ENCODE measurements around the gene MRM3.
"Not testable (repeated sequence)": the region's sequence is repeated elsewhere in the genome, so short reads cannot be mapped to it uniquely, and the experiment has no call there.

MRM3 gene

GRCh38 chr17:759964-760363 lies 22.2 kb upstream of the MRM3 start:
- Histone ChIP-seq H3K4me3 (ENCODE audit: low read length) (no peak overlapping the region), H3K4me1 (ENCODE audit: control insufficient read depth, low read depth, low read length) (no peaks in the 10 kb centered on the region), H3K27me3 (ENCODE audit: control insufficient read depth, insufficient read depth, low read length) (no peaks in the 10 kb centered on the region), H3K27ac (ENCODE audit: low read length) (no peak overlapping the region), H3K36me3 (ENCODE audit: control insufficient read depth, low read depth, low read length) (peaks cover 34% of the 10 kb centered on the region), H3K9me3 (ENCODE audit: control insufficient read depth, low read depth, low read length) (no peaks in the 10 kb centered on the region), H3K9ac (ENCODE audit: low read length) (no peak overlapping the region)

DNA sequence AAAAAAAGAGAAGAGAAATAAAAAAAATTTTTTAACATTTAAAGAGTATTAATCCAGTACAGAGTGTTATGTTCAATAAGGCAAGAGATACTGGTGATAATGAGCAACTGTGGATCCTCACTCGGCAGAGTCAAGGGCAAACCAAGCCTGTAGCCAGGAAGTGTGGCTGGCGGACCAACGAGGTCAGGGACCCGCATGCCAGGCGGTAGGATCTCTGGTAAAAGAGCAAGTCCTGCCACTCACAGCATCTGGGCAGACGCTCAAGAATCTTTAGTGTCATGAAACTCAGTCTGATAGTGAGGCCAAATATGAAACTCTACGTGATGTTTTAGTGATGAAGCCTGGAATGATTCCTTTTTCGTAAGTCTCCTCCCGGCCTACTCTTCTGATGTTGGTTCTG lies 21.8 kb upstream of the MRM3 start:
- H3K27me3 ChIP-seq (ENCODE audit: control insufficient read depth, insufficient read depth, low read length): no peaks in the 10 kb centered on the region
- no peak overlapping the region for H3K4me3 ChIP-seq (ENCODE audit: low read length)
- H3K9ac ChIP-seq (ENCODE audit: low read length): no peak overlapping the region
- H3K4me1 ChIP-seq (ENCODE audit: control insufficient read depth, low read depth, low read length): no peaks in the 10 kb centered on the region
- H3K27ac ChIP-seq (ENCODE audit: low read length): no peak overlapping the region
- H3K9me3 ChIP-seq (ENCODE audit: control insufficient read depth, low read depth, low read length): no peaks in the 10 kb centered on the region
- H3K36me3 ChIP-seq (ENCODE audit: control insufficient read depth, low read depth, low read length): peaks cover 38% of the 10 kb centered on the region

DNA sequence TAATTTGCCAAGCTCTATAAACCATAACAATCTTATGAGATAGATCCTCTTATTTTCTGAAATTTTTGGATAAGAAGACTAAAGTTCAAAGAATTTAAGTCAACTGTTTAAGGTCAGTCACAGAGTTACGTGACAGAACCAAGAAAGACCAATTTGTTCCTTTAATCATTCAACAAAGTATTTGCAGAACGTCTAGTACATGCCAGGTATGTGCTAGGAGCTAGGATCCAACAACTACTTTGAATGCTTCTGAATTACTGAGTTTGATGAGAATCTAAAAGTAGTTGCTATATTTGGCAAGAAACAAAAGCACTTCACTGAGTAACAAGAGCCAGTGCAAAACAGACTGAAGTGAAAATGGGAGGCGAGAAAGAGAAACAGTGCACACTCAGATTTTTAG lies 15.1 kb upstream of the MRM3 start:
- H3K36me3 ChIP-seq (ENCODE audit: control insufficient read depth, low read depth, low read length): peaks cover 56% of the 10 kb centered on the region
- no peaks in the 10 kb centered on the region for H3K9me3 ChIP-seq (ENCODE audit: control insufficient read depth, low read depth, low read length)
- H3K27ac ChIP-seq (ENCODE audit: low read length): no peak overlapping the region
- H3K4me3 ChIP-seq (ENCODE audit: low read length): no peak overlapping the region
- no peaks in the 10 kb centered on the region for H3K27me3 ChIP-seq (ENCODE audit: control insufficient read depth, insufficient read depth, low read length)
- H3K4me1 ChIP-seq (ENCODE audit: control insufficient read depth, low read depth, low read length): no peaks in the 10 kb centered on the region
- no peak overlapping the region for H3K9ac ChIP-seq (ENCODE audit: low read length)

DNA sequence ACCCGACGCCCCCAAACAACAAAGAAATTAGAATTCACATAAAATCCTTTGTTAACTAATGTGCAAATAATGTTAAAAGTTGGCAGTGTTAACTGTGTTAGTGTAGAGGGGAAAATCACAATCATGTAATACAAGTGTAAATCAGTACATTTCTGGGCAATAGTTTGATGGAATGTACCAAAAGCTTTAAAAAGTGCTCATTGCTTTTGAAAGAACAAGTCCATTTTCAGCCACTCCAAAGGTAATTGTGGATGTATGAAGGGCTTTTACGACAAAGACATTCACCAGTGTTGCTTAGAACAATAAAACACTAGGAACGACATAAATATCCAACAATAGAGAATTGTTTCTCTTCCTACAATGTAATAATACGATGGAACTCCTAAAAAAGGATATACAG lies 9.1 kb upstream of the MRM3 start:
- Histone ChIP-seq H3K36me3 (ENCODE audit: control insufficient read depth, low read depth, low read length) (peaks cover 78% of the 10 kb centered on the region), H3K27me3 (ENCODE audit: control insufficient read depth, insufficient read depth, low read length) (no peaks in the 10 kb centered on the region), H3K4me1 (ENCODE audit: control insufficient read depth, low read depth, low read length) (no peaks in the 10 kb centered on the region), H3K4me3 (ENCODE audit: low read length) (no peak overlapping the region), H3K27ac (ENCODE audit: low read length) (no peak overlapping the region), H3K9me3 (ENCODE audit: control insufficient read depth, low read depth, low read length) (no peaks in the 10 kb centered on the region), H3K9ac (ENCODE audit: low read length) (no peak overlapping the region)

GRCh38 chr17:773467-774312 lies 8.5 kb upstream of the MRM3 start:
- Histone ChIP-seq H3K36me3 (ENCODE audit: control insufficient read depth, low read depth, low read length) (peaks cover 85% of the 10 kb centered on the region), H3K27me3 (ENCODE audit: control insufficient read depth, insufficient read depth, low read length) (no peaks in the 10 kb centered on the region), H3K9ac (ENCODE audit: low read length) (no peak overlapping the region), H3K27ac (ENCODE audit: low read length) (no peak overlapping the region), H3K9me3 (ENCODE audit: control insufficient read depth, low read depth, low read length) (no peaks in the 10 kb centered on the region), H3K4me3 (ENCODE audit: low read length) (no peak overlapping the region), H3K4me1 (ENCODE audit: control insufficient read depth, low read depth, low read length) (no peaks in the 10 kb centered on the region)

DNA sequence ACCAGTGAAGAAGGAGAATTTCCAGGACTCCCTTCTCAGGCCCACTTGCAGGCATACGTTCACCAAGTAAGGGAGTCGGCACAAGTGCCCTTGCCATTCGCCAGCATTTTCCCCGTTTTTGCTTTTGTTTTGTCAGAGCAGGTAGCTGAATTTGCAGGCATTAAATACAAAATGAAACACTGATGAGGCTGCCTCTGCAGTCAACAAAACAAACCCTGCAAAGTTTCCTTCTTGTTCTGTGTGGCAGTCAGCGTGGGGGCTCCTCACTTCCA lies 7.9 kb upstream of the MRM3 start:
- peaks cover 82% of the 10 kb centered on the region for H3K36me3 ChIP-seq (ENCODE audit: control insufficient read depth, low read depth, low read length)
- H3K9ac ChIP-seq (ENCODE audit: low read length): no peak overlapping the region
- no peaks in the 10 kb centered on the region for H3K9me3 ChIP-seq (ENCODE audit: control insufficient read depth, low read depth, low read length)
- H3K27me3 ChIP-seq (ENCODE audit: control insufficient read depth, insufficient read depth, low read length): no peaks in the 10 kb centered on the region
- no peak overlapping the region for H3K4me3 ChIP-seq (ENCODE audit: low read length)
- H3K27ac ChIP-seq (ENCODE audit: low read length): no peak overlapping the region
- no peaks in the 10 kb centered on the region for H3K4me1 ChIP-seq (ENCODE audit: control insufficient read depth, low read depth, low read length)

DNA sequence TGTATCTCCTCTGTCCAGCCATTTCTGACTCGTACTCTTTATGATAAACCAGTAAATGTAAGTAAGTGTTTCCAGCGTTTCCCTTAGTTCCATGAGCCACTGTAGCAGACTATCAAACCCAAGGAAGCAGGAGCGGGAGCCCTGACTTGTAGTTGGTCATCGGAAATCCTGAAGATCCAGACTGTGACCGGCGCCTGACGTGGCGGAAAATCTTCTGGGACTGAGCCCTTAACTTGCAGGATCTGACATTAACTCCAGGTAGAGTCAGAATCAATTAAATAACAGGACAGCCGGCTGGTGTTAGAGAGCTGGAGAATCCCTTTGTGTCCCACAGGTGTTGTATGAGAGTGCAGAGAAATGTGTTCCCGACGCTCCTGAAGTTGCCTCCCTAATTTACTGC lies 4.1 kb upstream of the MRM3 start:
- no peak overlapping the region for H3K27ac ChIP-seq (ENCODE audit: low read length)
- no peaks in the 10 kb centered on the region for H3K4me1 ChIP-seq (ENCODE audit: control insufficient read depth, low read depth, low read length)
- H3K27me3 ChIP-seq (ENCODE audit: control insufficient read depth, insufficient read depth, low read length): no peaks in the 10 kb centered on the region
- H3K9me3 ChIP-seq (ENCODE audit: control insufficient read depth, low read depth, low read length): no peaks in the 10 kb centered on the region
- no peak overlapping the region for H3K9ac ChIP-seq (ENCODE audit: low read length)
- H3K4me3 ChIP-seq (ENCODE audit: low read length): no peak overlapping the region
- peaks cover 54% of the 10 kb centered on the region for H3K36me3 ChIP-seq (ENCODE audit: control insufficient read depth, low read depth, low read length)

- Histone ChIP-seq H3K27me3 (ENCODE audit: control insufficient read depth, insufficient read depth, low read length) (no peaks in the 10 kb centered on the region), H3K9ac (ENCODE audit: low read length) (no peak overlapping the region), H3K27ac (ENCODE audit: low read length) (no peak overlapping the region), H3K9me3 (ENCODE audit: control insufficient read depth, low read depth, low read length) (no peaks in the 10 kb centered on the region), H3K36me3 (ENCODE audit: control insufficient read depth, low read depth, low read length) (peaks cover 25% of the 10 kb centered on the region), H3K4me3 (ENCODE audit: low read length) (no peak overlapping the region), H3K4me1 (ENCODE audit: control insufficient read depth, low read depth, low read length) (no peaks in the 10 kb centered on the region)
Observed at GRCh38 chr17:784143-784542, 2.0 kb downstream of the MRM3 start.

- H3K9me3 ChIP-seq (ENCODE audit: control insufficient read depth, low read depth, low read length); H3K27ac ChIP-seq (ENCODE audit: low read length); H3K27me3 ChIP-seq (ENCODE audit: control insufficient read depth, insufficient read depth, low read length); H3K9ac ChIP-seq (ENCODE audit: low read length); H3K4me3 ChIP-seq (ENCODE audit: low read length); H3K4me1 ChIP-seq (ENCODE audit: control insufficient read depth, low read depth, low read length): not testable (repeated sequence)
- H3K36me3 ChIP-seq (ENCODE audit: control insufficient read depth, low read depth, low read length): peaks cover 29% of the 10 kb centered on the region
Observed at GRCh38 chr17:785901-786300, 3.7 kb downstream of the MRM3 start.

GRCh38 chr17:787641-788221 lies 5.6 kb downstream of the MRM3 start:
- H3K4me1 ChIP-seq (ENCODE audit: control insufficient read depth, low read depth, low read length): no peaks in the 10 kb centered on the region
- no peak overlapping the region for H3K27ac ChIP-seq (ENCODE audit: low read length)
- H3K4me3 ChIP-seq (ENCODE audit: low read length): no peak overlapping the region
- H3K9ac ChIP-seq (ENCODE audit: low read length): no peak overlapping the region
- H3K27me3 ChIP-seq (ENCODE audit: control insufficient read depth, insufficient read depth, low read length): no peaks in the 10 kb centered on the region
- H3K9me3 ChIP-seq (ENCODE audit: control insufficient read depth, low read depth, low read length): no peaks in the 10 kb centered on the region
- H3K36me3 ChIP-seq (ENCODE audit: control insufficient read depth, low read depth, low read length): peaks cover 35% of the 10 kb centered on the region

GRCh38 chr17:788551-788950 lies 6.4 kb downstream of the MRM3 start:
- H3K27ac ChIP-seq (ENCODE audit: low read length): no peak overlapping the region
- no peak overlapping the region for H3K9ac ChIP-seq (ENCODE audit: low read length)
- no peaks in the 10 kb centered on the region for H3K27me3 ChIP-seq (ENCODE audit: control insufficient read depth, insufficient read depth, low read length)
- H3K4me3 ChIP-seq (ENCODE audit: low read length): no peak overlapping the region
- H3K4me1 ChIP-seq (ENCODE audit: control insufficient read depth, low read depth, low read length): no peaks in the 10 kb centered on the region
- no peaks in the 10 kb centered on the region for H3K9me3 ChIP-seq (ENCODE audit: control insufficient read depth, low read depth, low read length)
- peaks cover 35% of the 10 kb centered on the region for H3K36me3 ChIP-seq (ENCODE audit: control insufficient read depth, low read depth, low read length)

DNA sequence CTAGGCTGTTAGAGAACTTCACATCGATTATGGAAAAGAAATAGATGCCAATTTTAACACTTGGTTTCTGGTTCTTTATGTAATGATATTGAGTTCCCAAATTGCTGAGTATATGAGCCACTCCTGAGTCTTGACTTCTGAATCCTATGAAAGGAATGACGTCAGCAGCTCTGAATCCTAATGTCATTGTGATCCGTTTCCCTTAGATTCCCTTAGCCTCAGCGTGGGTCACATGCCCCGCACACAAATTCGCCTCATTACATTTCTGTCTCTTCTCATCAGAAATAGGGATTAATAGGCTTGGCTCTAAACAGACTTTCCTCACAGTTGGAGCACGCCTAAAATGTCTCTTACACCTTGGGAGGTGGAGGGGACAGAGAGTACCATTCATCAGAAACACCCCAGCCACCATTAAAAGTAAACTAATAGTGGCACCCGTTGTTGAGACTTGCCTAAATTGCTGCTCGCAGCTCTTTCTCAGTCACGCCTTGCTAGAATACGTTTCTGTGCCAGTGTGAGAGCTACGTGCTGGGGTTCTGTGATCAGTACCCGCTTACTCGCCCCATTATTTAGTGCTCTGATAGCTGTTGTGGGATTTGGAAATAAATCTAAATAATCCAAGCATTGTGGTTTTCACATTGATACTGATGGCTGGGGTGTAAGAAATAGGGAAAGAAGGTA lies 7.1 kb downstream of the MRM3 start:
- Histone ChIP-seq H3K27ac (ENCODE audit: low read length) (no peak overlapping the region), H3K27me3 (ENCODE audit: control insufficient read depth, insufficient read depth, low read length) (no peaks in the 10 kb centered on the region), H3K36me3 (ENCODE audit: control insufficient read depth, low read depth, low read length) (peaks cover 31% of the 10 kb centered on the region), H3K4me1 (ENCODE audit: control insufficient read depth, low read depth, low read length) (no peaks in the 10 kb centered on the region), H3K9me3 (ENCODE audit: control insufficient read depth, low read depth, low read length) (no peaks in the 10 kb centered on the region), H3K9ac (ENCODE audit: low read length) (no peak overlapping the region), H3K4me3 (ENCODE audit: low read length) (no peak overlapping the region)
